HCT116 (cell line): Measurements from ENCODE around the gene KSR2. TPM values are rescaled to one million over a fixed set of nuclear protein-coding genes. Genes with fewer than 3 reads are reported as not detected.

ENCODE experiments used
- ATAC-seq: fragments of 200-7000 bp; cut with Tn5 transposase; 2 replicates; pipeline ENCODE4 v1.9.1; 2020; ENCODE audit warnings: mild to moderate bottlenecking, moderate library complexity
- BruUV-seq: library from RNA; stranded (reverse); fragments of 400-500 nt; replicated peaks from 2 replicates; lab custom pipeline; 2021; lab: Mats Ljungman, UMichigan
- CTCF ChIA-PET: fragments of 300-600 bp; sonication (Branson Sonifier 250); formaldehyde crosslinking; loops from one replicate; lab custom pipeline; 2021; ENCODE audit warnings: antibody characterized with exemption; lab: Charles Lee
- POLR2A ChIA-PET: fragments of 300-600, 350-600 bp; sonication (Branson Sonifier 250); formaldehyde crosslinking; loops from one replicate; lab custom pipeline; 2021; ENCODE audit warnings: antibody characterized with exemption; lab: Charles Lee
- RAD21 ChIA-PET, 2 experiments: fragments of 300-600 bp; sonication (Branson Sonifier 250); formaldehyde crosslinking; loops; one replicate each; lab custom pipeline; 2023; ENCODE audit warnings: low total read pairs in 2 of 2; ENCODE audit not compliant: uncharacterized antibody in 2 of 2, unreplicated experiment in 2 of 2, low non-redundant PET in 1 of 2; lab: Charles Lee
- DNase-seq: peaks from one replicate; pipeline ENCODE4 v3.0.0-alpha.2; 2010; ENCODE audit warnings: low read depth, low spot score
- H2AFZ ChIP-seq: fragments of 200-600 bp; shearing (Covaris generic), sonication (generic); 2 replicates; pipeline ENCODE4 v1.6.1; 2017; ENCODE audit warnings: low read depth, mixed run types, mixed read lengths, antibody characterized with exemption, low read length; ENCODE audit not compliant: poor library complexity, severe bottlenecking
- H3K27ac ChIP-seq: 2 replicates; pipeline ENCODE4 v1.5.1; 2012; ENCODE audit warnings: low read depth, low read length
- H3K27me3 ChIP-seq: fragments of 200-600 bp; sonication (generic); 2 replicates; pipeline ENCODE4 v1.6.1; 2016; ENCODE audit warnings: mixed run types, low read length, mixed read lengths; ENCODE audit not compliant: insufficient read depth
- H3K36me3 ChIP-seq, 2 experiments: fragments of 200-500 bp in 1 of 2; fragments of 200-600 bp in 1 of 2; sonication (Bioruptor generic) in 1 of 2; sonication (generic) in 1 of 2; 2 replicates each; pipeline versions ENCODE4 v1.5.1 to v1.6.1; 2014 to 2016; ENCODE audit warnings: low read length in 2 of 2, inconsistent platforms in 1 of 2, mixed read lengths in 1 of 2, mixed run types in 1 of 2; ENCODE audit not compliant: insufficient read depth in 2 of 2, control insufficient read depth in 1 of 2
- H3K4me1 ChIP-seq, 2 experiments: fragments of 200-600 bp in 1 of 2; sonication (generic) in 1 of 2; 2 replicates each; pipeline versions ENCODE4 v1.5.1 to v1.6.1; 2012 to 2017; ENCODE audit warnings: low read length in 2 of 2, inconsistent platforms in 1 of 2, mild to moderate bottlenecking in 1 of 2, mixed read lengths in 1 of 2, mixed run types in 1 of 2, moderate library complexity in 1 of 2; ENCODE audit not compliant: insufficient read depth in 2 of 2, control insufficient read depth in 1 of 2
- H3K4me2 ChIP-seq: fragments of 200-600 bp; sonication (generic); 2 replicates; pipeline ENCODE4 v1.6.1; 2017; ENCODE audit warnings: mixed run types, low read length, mixed read lengths
- H3K4me3 ChIP-seq, 2 experiments: fragments of 200-600 bp in 1 of 2; sonication (generic) in 1 of 2; replicated peaks in 1 of 2; 2 replicates each; pipeline ENCODE4 v1.5.1; 2011 to 2016; ENCODE audit warnings: low read length in 2 of 2, control low read depth in 1 of 2, low read depth in 1 of 2, mild to moderate bottlenecking in 1 of 2, mixed read lengths in 1 of 2, mixed run types in 1 of 2
- H3K79me2 ChIP-seq: fragments of 200-600 bp; sonication (generic); 2 replicates; pipeline ENCODE4 v1.6.1; 2017; ENCODE audit warnings: mild to moderate bottlenecking, mixed run types, low read length, moderate library complexity, mixed read lengths; ENCODE audit not compliant: insufficient read depth
- H3K9ac ChIP-seq: fragments of 200-600 bp; sonication (generic); 2 replicates; pipeline ENCODE4 v1.6.1; 2016; ENCODE audit warnings: low read length, mixed read lengths
- H3K9me2 ChIP-seq: fragments of 200-600 bp; sonication (generic), shearing (Covaris generic); 2 replicates; pipeline ENCODE4 v1.6.1; 2017; ENCODE audit warnings: mixed run types, mild to moderate bottlenecking, moderate library complexity; ENCODE audit not compliant: insufficient read depth
- H3K9me3 ChIP-seq, 2 experiments: fragments of 200-500 bp in 1 of 2; fragments of 200-600 bp in 1 of 2; sonication (Bioruptor generic) in 1 of 2; sonication (generic) in 1 of 2; 2 replicates each; pipeline ENCODE4 v1.6.1; 2014 to 2017; ENCODE audit warnings: low read length in 2 of 2, mixed read lengths in 2 of 2, inconsistent platforms in 1 of 2, low read depth in 1 of 2, mild to moderate bottlenecking in 1 of 2, mixed run types in 1 of 2, moderate library complexity in 1 of 2; ENCODE audit not compliant: control insufficient read depth in 1 of 2, insufficient read depth in 1 of 2
- H4K20me1 ChIP-seq: fragments of 200-600 bp; sonication (generic), shearing (Covaris generic); 2 replicates; pipeline ENCODE4 v1.6.1; 2017; ENCODE audit warnings: mixed run types, mild to moderate bottlenecking, moderate library complexity; ENCODE audit not compliant: insufficient read depth
- CEBPB ChIP-seq: IDR thresholded peaks from 2 replicates; pipeline ENCODE4 v1.6.1; 2012; ENCODE audit warnings: low read depth
- MAX ChIP-seq: IDR thresholded peaks from 2 replicates; pipeline ENCODE4 v1.6.1; 2012
- POLR2A ChIP-seq: IDR thresholded peaks from 2 replicates; pipeline ENCODE4 v1.7.0; 2011; ENCODE audit warnings: borderline replicate concordance; ENCODE audit not compliant: insufficient read depth, insufficient read length; ENCODE audit errors: extremely low read depth
- REST ChIP-seq: IDR thresholded peaks from 2 replicates; pipeline ENCODE4 v1.6.1; 2012; ENCODE audit warnings: low read depth
- ZBTB33 ChIP-seq: IDR thresholded peaks from 2 replicates; pipeline ENCODE4 v1.6.1; 2011; ENCODE audit warnings: mild to moderate bottlenecking, low read length, moderate library complexity; ENCODE audit not compliant: insufficient replicate concordance; ENCODE audit errors: extremely low read depth
- ZFX ChIP-seq: fragments of 450-650 bp; IDR thresholded peaks from 2 replicates; pipeline ENCODE4 v1.6.1; 2017
- intact Hi-C: fragments of 100-400 bp; cut with micrococcal nuclease; formaldehyde crosslinking; loops from 2 replicates; pipeline ENCODE4 v1.10.0; 2022
- total RNA-seq: library from RNA; stranded (reverse); gene quantifications from one replicate; pipeline ENCODE4 v1.2.1, GENCODE V29; 2021; ENCODE audit not compliant: unreplicated experiment

Gene KSR2
- total RNA-seq, 1 experiment from 2014 or later = 10.1 TPM

- ChIA-PET POLR2A (no interaction called here), RAD21 (no interaction called here), CTCF (interaction anchor here (1.8 kb wide), 1 partner anchor 19 kb away, joined by 6 read pairs; no protein-coding TSS in a partner anchor)
- Histone ChIP-seq H3K4me1 (no peaks in the 10 kb centered on the region), H3K4me3 (no peak overlapping the region), H3K79me2 (no peaks in the 10 kb centered on the region), H3K27ac (no peak overlapping the region), H3K9me2 (no peaks in the 10 kb centered on the region), H3K9ac (no peak overlapping the region), H2AFZ (no peak overlapping the region), H3K9me3 (no peaks in the 10 kb centered on the region), H3K4me2 (no peak overlapping the region), H3K36me3 (no peaks in the 10 kb centered on the region), H4K20me1 (no peaks in the 10 kb centered on the region), H3K27me3 (no peaks in the 10 kb centered on the region)
- TF ChIP-seq REST (no peak), POLR2A (no peak), CEBPB (no peak), ZFX (no peak)
- ATAC-seq = no peak
- no TSS peak for BruUV-seq
- intact Hi-C loops = no loop called here
- DNase-seq = no peak
These were observed 150.4 kb downstream of the KSR2 start for GRCh38 chr12:117818400-117818799.

- Histone ChIP-seq H3K4me1 (no peaks in the 10 kb centered on the region), H3K4me3 (no peak overlapping the region), H3K9me2 (no peaks in the 10 kb centered on the region), H3K36me3 (no peaks in the 10 kb centered on the region), H3K27ac (no peak overlapping the region), H3K27me3 (no peaks in the 10 kb centered on the region), H3K9me3 (no peaks in the 10 kb centered on the region), H2AFZ (no peak overlapping the region), H3K4me2 (no peak overlapping the region), H4K20me1 (no peaks in the 10 kb centered on the region), H3K79me2 (no peaks in the 10 kb centered on the region), H3K9ac (no peak overlapping the region)
- POLR2A ChIA-PET = no interaction called here
- intact Hi-C loops = no loop called here
- CTCF ChIA-PET = no interaction called here
- no peak for DNase-seq
- no TSS peak for BruUV-seq
- ATAC-seq = no peak
- RAD21 ChIA-PET = no interaction called here
- TF ChIP-seq MAX = no peak
- TF ChIP-seq ZBTB33 = no peak
- TF ChIP-seq, all 23 proteins: peak for 0
These were observed 159.3 kb downstream of the KSR2 start for GRCh38 chr12:117809509-117809908.
